Mesendoderm (in vitro differentiated cells): ENCODE measurements around the gene HMCN2.

Experiments
- DNase-seq: peaks from one replicate; pipeline ENCODE4 v3.0.0; 2013
- H2AK5ac ChIP-seq: 2 replicates; pipeline ENCODE4 v1.6.1; 2013; ENCODE audit warnings: low read length, inconsistent platforms
- H2BK120ac ChIP-seq: 2 replicates; pipeline ENCODE4 v1.6.1; 2013; ENCODE audit warnings: low read depth, mild to moderate bottlenecking, low read length, moderate library complexity, mixed read lengths
- H2BK15ac ChIP-seq: replicated peaks from 2 replicates; pipeline ENCODE4 v1.6.1; 2013; ENCODE audit warnings: low read depth, mild to moderate bottlenecking, moderate library complexity
- H2BK5ac ChIP-seq: 2 replicates; pipeline ENCODE4 v1.6.1; 2013; ENCODE audit warnings: low read length, inconsistent platforms
- H3K18ac ChIP-seq: 2 replicates; pipeline ENCODE4 v1.6.1; 2013; ENCODE audit warnings: mild to moderate bottlenecking, low read length, mixed read lengths
- H3K23ac ChIP-seq: one replicate; pipeline ENCODE4 v1.6.1; 2013; ENCODE audit warnings: low read length
- H3K27ac ChIP-seq: 2 replicates; pipeline ENCODE4 v1.5.1; 2013; ENCODE audit warnings: low read depth, mild to moderate bottlenecking, inconsistent platforms, low read length, moderate library complexity
- H3K27me3 ChIP-seq: 2 replicates; pipeline ENCODE4 v1.6.1; 2013; ENCODE audit warnings: low read length, control low read depth, mild to moderate bottlenecking, inconsistent platforms; ENCODE audit not compliant: insufficient read depth, poor library complexity
- H3K36me3 ChIP-seq: 2 replicates; pipeline ENCODE4 v1.6.1; 2013; ENCODE audit warnings: low read length, inconsistent platforms; ENCODE audit not compliant: control insufficient read depth, insufficient read depth
- H3K4ac ChIP-seq: one replicate; pipeline ENCODE4 v1.6.1; 2013; ENCODE audit warnings: low read depth, mild to moderate bottlenecking, low read length, moderate library complexity
- H3K4me1 ChIP-seq: 2 replicates; pipeline ENCODE4 v1.6.1; 2013; ENCODE audit warnings: low read depth, low read length, inconsistent platforms; ENCODE audit not compliant: control insufficient read depth
- H3K4me2 ChIP-seq: 2 replicates; pipeline ENCODE4 v1.6.1; 2013; ENCODE audit warnings: low read length
- H3K4me3 ChIP-seq: 2 replicates; pipeline ENCODE4 v1.5.1; 2013; ENCODE audit warnings: mild to moderate bottlenecking, low read length
- H3K56ac ChIP-seq: one replicate; pipeline ENCODE4 v1.6.1; 2013; ENCODE audit warnings: low read length
- H3K79me1 ChIP-seq: 2 replicates; pipeline ENCODE4 v1.6.1; 2013; ENCODE audit warnings: low read length, inconsistent platforms
- H3K79me2 ChIP-seq: 2 replicates; pipeline ENCODE4 v1.6.1; 2013; ENCODE audit warnings: mild to moderate bottlenecking, low read length; ENCODE audit not compliant: control insufficient read depth, insufficient read depth
- H3K9ac ChIP-seq: 2 replicates; pipeline ENCODE4 v1.6.1; 2013; ENCODE audit warnings: low read length, inconsistent platforms
- H4K5ac ChIP-seq: one replicate; pipeline ENCODE4 v1.6.1; 2013; ENCODE audit warnings: low read length
- H4K8ac ChIP-seq: one replicate; pipeline ENCODE4 v1.6.1; 2013; ENCODE audit warnings: low read depth, mild to moderate bottlenecking, control low read depth, low read length, moderate library complexity
- WGBS: extraction: QIAGEN DNeasy Blood & Tissue Kit; methylation state at CpG from one replicate; pipeline ENCODE4 v1.1.7; 2013; ENCODE audit warnings: low lambda C conversion rate, missing lambda C conversion rate; ENCODE audit not compliant: insufficient coverage; ENCODE audit errors: extremely low coverage; 5-methylcytosine and 5-hydroxymethylcytosine counted together

The HMCN2 gene

DNA sequence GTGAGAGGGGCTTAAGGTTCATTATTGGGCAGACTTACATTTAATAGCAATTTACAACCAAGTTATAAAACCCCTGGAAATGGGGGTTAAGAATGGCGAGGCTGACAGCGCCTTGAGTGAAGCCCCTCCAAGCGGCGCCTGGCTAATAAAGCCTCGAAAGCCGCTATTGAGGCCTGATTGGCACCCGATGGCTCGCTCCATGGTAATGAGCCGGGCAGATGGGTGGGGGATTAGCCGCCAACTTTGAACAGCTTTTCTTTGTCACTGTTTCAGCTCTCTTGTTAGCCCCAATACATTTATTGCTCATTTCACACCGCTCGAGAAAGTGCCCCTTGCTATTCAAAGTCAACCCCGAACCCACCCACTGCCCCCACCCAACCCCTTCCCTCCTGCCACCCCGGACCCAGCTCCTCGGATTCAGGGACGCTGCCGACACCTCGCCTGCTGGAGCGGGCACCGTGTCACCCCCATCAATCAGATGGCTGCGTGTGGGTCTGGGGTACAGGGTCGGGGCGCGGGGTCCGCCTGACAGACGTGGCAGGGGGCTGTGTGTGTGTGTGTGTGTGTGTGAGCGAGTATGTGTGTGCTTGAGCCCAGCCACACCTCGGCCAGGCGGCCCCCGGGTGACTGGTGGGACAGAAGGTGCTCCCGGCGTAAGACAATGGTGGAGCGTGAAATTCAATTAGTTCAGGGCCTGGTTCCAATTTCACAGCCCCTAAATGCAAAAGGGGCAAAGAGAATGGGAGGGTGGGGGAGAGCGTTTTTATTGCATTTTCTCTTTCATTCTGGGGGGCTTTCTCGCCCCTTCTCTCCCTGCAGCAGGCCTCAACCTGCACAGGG, 213.4 kb downstream of the HMCN2 start:
- Histone ChIP-seq H2AK5ac (no peak overlapping the region), H3K79me2 (no peaks in the 10 kb centered on the region), H3K27ac (no peak overlapping the region), H2BK5ac (no peak overlapping the region), H3K36me3 (no peaks in the 10 kb centered on the region), H2BK120ac (no peak overlapping the region), H4K8ac (no peak overlapping the region), H2BK15ac (no peak overlapping the region), H3K18ac (no peak overlapping the region), H4K5ac (no peak overlapping the region), H3K9ac (no peak overlapping the region), H3K4ac (no peak overlapping the region), H3K4me1 (no peaks in the 10 kb centered on the region), H3K4me3 (no peak overlapping the region), H3K27me3 (no peaks in the 10 kb centered on the region), H3K4me2 (no peak overlapping the region), H3K56ac (no peak overlapping the region), H3K23ac (no peak overlapping the region), H3K79me1 (no peaks in the 10 kb centered on the region)
- WGBS, result no CpG with 5 or more reads among the region's 35 CpGs
- DNase-seq, result no peak

DNA sequence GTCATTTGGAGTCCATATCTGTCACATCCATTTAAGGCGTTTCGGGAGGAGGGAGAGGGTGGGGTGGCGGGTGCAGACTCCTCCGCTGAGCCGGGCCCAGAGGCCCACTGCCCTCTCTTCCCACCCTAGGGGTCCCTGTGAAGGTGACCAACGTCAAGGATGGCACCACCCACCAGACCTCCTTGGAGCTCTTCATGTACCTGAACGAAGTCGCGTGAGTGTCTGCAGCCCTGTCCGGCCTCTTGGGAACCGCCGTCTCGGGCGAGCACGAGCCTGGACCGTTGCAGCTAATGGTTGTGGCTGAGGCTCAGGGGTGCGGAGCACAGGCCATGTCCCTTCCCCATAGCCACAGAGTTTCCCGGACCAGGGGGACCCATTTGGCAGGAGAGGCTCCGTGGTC, 214.0 kb downstream of the HMCN2 start:
- Histone ChIP-seq H3K23ac (no peak overlapping the region), H2AK5ac (no peak overlapping the region), H3K79me2 (no peaks in the 10 kb centered on the region), H4K5ac (no peak overlapping the region), H3K27ac (no peak overlapping the region), H3K4ac (no peak overlapping the region), H3K79me1 (no peaks in the 10 kb centered on the region), H3K4me2 (no peak overlapping the region), H3K4me1 (no peaks in the 10 kb centered on the region), H3K4me3 (no peak overlapping the region), H2BK5ac (no peak overlapping the region), H3K9ac (no peak overlapping the region), H4K8ac (no peak overlapping the region), H2BK120ac (no peak overlapping the region), H3K27me3 (no peaks in the 10 kb centered on the region), H2BK15ac (no peak overlapping the region), H3K36me3 (no peaks in the 10 kb centered on the region), H3K56ac (no peak overlapping the region), H3K18ac (no peak overlapping the region)
- no peak for DNase-seq
- WGBS, result no CpG with 5 or more reads among the region's 19 CpGs

GRCh38 chr9:130480673-130481072, 215.1 kb downstream of the HMCN2 start:
- Histone ChIP-seq H3K4ac (no peak overlapping the region), H2BK5ac (no peak overlapping the region), H3K79me1 (no peaks in the 10 kb centered on the region), H3K27ac (no peak overlapping the region), H2AK5ac (no peak overlapping the region), H3K79me2 (no peaks in the 10 kb centered on the region), H3K56ac (no peak overlapping the region), H3K4me3 (no peak overlapping the region), H4K5ac (no peak overlapping the region), H3K27me3 (no peaks in the 10 kb centered on the region), H2BK15ac (no peak overlapping the region), H3K4me1 (no peaks in the 10 kb centered on the region), H3K23ac (no peak overlapping the region), H2BK120ac (no peak overlapping the region), H4K8ac (no peak overlapping the region), H3K36me3 (no peaks in the 10 kb centered on the region), H3K18ac (no peak overlapping the region), H3K4me2 (no peak overlapping the region), H3K9ac (no peak overlapping the region)
- WGBS, result no CpG with 5 or more reads among the region's 16 CpGs
- peak; percentile 42 for DNase-seq

GRCh38 chr9:130482463-130482862, 216.9 kb downstream of the HMCN2 start:
- Histone ChIP-seq H3K36me3 (no peaks in the 10 kb centered on the region), H2BK5ac (no peak overlapping the region), H2BK120ac (no peak overlapping the region), H3K18ac (no peak overlapping the region), H2AK5ac (no peak overlapping the region), H3K79me1 (no peaks in the 10 kb centered on the region), H4K8ac (no peak overlapping the region), H3K79me2 (no peaks in the 10 kb centered on the region), H3K4me3 (no peak overlapping the region), H3K4ac (no peak overlapping the region), H3K9ac (no peak overlapping the region), H3K27ac (no peak overlapping the region), H3K4me2 (no peak overlapping the region), H2BK15ac (no peak overlapping the region), H4K5ac (no peak overlapping the region), H3K23ac (no peak overlapping the region), H3K4me1 (no peaks in the 10 kb centered on the region), H3K27me3 (no peaks in the 10 kb centered on the region), H3K56ac (no peak overlapping the region)
- WGBS, result no CpG with 5 or more reads among the region's 5 CpGs
- DNase-seq, result peak; percentile 40

DNA sequence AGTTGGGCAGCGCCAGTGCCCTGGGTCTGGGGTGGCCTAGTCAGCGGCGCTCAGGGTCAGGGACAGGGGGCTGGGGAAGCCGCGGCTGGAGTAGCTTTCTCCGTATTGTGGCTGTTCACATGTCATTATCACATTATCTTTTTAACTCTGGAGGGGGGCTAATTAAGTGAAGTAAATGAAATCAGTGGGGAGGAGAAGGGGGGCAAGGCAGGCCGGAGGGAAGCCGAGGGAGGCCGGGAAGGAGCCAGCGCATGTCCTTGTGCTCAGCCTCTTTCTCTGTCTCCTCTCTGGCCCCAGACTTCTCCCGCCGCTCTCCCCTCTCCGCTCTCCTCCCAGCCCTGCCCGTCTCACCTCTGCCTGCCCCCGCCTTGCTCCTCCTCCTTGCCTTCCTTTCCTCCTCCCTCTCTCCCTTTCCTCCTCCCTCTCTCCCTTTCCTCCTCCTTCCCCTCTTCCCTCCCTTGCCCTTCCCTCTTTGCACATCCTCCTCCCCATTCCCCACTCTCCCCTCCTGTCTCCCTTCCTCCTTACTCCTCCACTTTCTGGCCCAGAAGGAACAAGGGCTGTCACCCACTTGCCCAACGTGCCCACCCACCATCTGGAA, 217.9 kb downstream of the HMCN2 start:
- no peak overlapping the region for H2BK15ac ChIP-seq
- H4K8ac ChIP-seq, result no peak overlapping the region
- no peak overlapping the region for H2BK120ac ChIP-seq
- no peak overlapping the region for H2BK5ac ChIP-seq
- no peaks in the 10 kb centered on the region for H3K79me2 ChIP-seq
- H3K4me1 ChIP-seq, result no peaks in the 10 kb centered on the region
- H3K27me3 ChIP-seq, result no peaks in the 10 kb centered on the region
- no peak overlapping the region for H3K9ac ChIP-seq
- H3K4ac ChIP-seq, result no peak overlapping the region
- peak overlapping the region; percentile 76 for H3K56ac ChIP-seq
- no CpG with 5 or more reads among the region's 16 CpGs for WGBS
- no peak overlapping the region for H3K4me3 ChIP-seq
- H4K5ac ChIP-seq, result no peak overlapping the region
- no peaks in the 10 kb centered on the region for H3K79me1 ChIP-seq
- no peak overlapping the region for H3K27ac ChIP-seq
- peak; percentile 63 for DNase-seq
- H2AK5ac ChIP-seq, result no peak overlapping the region
- no peaks in the 10 kb centered on the region for H3K36me3 ChIP-seq
- no peak overlapping the region for H3K23ac ChIP-seq
- H3K4me2 ChIP-seq, result no peak overlapping the region
- no peak overlapping the region for H3K18ac ChIP-seq
